A673 (cell line): ENCODE results near the gene CHKA.

Experiments
- CTCF ChIP-seq: fragments of 300-800, 200-600 bp; sonication (generic); conservative IDR thresholded peaks from 2 replicates; pipeline ENCODE4 v1.5.1; 2017; ENCODE audit warnings: low read depth, mild to moderate bottlenecking, antibody characterized with exemption, low read length, moderate library complexity, mixed read lengths
- EZH2 ChIP-seq: fragments of 200-600 bp; sonication (generic); IDR thresholded peaks from 2 replicates; pipeline ENCODE4 v1.6.1; 2017; ENCODE audit warnings: borderline replicate concordance, low read depth, mild to moderate bottlenecking, mixed read lengths, antibody characterized with exemption, low read length; ENCODE audit not compliant: poor library complexity, severe bottlenecking

GRCh38 chr11:68038226-68038717, 82.9 kb downstream of the CHKA start:
- TF ChIP-seq CTCF, result no peak
- TF ChIP-seq EZH2, result no peak
